ENCODE measurements around the gene SMG7.

SMG7 gene

DNA sequence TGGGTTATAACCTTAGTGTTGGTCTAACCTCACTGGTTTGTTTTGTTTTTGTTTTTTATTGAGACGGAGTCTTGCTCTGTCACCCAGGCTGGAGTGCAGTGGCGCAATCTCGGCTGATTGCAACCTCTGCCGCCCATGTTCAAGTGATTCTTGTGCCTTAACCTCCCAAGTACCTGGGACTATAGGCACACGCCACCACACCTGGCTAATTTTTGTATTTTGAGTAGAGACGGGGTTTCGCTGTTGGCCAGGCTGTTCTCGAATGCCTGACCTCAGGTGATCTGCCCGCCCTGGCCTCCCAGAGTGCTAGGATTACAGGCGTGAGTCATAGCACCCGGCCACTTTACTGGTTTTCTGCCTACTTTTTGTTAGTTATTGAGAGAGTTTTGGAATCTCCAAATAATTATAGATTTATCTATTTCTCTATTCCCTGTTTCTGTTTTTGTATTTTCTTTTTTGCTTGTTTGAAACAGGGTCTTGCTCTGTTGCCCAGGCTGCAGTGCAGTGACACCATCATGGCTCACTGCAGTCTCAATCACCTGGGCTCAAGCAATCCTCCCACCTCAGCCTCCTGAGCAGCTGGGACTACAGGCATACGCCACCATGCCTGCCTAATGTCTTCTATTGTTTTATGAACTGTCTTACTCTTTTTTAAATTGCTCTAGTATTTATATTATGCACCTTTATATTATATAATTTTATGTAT is 21.4 kb downstream of the SMG7 start:
- Histone ChIP-seq H3K4me3 (ENCODE audit: low read depth, low read length) (no peak overlapping the region), H3K4me1 (no peaks in the 10 kb centered on the region), H3K9me3 (no peaks in the 10 kb centered on the region), H3K36me3 (no peaks in the 10 kb centered on the region), H3K27me3 (no peaks in the 10 kb centered on the region)
- TF ChIP-seq, protein P1, sequence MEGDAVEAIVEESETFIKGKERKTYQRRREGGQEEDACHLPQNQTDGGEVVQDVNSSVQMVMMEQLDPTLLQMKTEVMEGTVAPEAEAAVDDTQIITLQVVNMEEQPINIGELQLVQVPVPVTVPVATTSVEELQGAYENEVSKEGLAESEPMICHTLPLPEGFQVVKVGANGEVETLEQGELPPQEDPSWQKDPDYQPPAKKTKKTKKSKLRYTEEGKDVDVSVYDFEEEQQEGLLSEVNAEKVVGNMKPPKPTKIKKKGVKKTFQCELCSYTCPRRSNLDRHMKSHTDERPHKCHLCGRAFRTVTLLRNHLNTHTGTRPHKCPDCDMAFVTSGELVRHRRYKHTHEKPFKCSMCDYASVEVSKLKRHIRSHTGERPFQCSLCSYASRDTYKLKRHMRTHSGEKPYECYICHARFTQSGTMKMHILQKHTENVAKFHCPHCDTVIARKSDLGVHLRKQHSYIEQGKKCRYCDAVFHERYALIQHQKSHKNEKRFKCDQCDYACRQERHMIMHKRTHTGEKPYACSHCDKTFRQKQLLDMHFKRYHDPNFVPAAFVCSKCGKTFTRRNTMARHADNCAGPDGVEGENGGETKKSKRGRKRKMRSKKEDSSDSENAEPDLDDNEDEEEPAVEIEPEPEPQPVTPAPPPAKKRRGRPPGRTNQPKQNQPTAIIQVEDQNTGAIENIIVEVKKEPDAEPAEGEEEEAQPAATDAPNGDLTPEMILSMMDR (IDR thresholded peaks at IDR 0.05; ENCODE audit: low read depth, low read length), result no peak
- DNase-seq, result no peak

DNA sequence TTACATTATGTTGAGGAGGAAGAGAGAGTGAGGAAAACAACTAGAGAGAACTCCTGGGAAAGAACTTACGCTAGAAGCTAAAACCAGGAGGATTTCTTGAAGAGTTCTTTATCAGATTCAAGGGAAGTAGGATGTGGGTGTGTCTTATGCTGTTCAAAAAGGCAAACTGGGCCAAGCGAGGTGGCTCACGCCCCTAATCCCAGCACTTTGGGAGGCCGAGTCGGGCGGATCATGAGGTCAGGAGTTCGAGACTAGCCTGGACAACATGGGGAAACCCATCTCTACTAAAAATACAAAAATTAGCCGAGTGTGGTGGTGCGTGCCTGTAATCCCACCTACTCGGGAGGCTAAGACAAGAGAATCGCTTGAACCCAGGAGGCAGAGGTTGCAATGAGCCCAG is 23.1 kb downstream of the SMG7 start:
- TF ChIP-seq, protein P1 (IDR thresholded peaks at IDR 0.05; ENCODE audit: low read depth, low read length), result no peak
- H3K4me1 ChIP-seq, result no peaks in the 10 kb centered on the region
- no peaks in the 10 kb centered on the region for H3K27me3 ChIP-seq
- no peak overlapping the region for H3K4me3 ChIP-seq (ENCODE audit: low read depth, low read length)
- H3K9me3 ChIP-seq, result no peaks in the 10 kb centered on the region
- H3K36me3 ChIP-seq, result no peaks in the 10 kb centered on the region
- DNase-seq, result no peak

DNA sequence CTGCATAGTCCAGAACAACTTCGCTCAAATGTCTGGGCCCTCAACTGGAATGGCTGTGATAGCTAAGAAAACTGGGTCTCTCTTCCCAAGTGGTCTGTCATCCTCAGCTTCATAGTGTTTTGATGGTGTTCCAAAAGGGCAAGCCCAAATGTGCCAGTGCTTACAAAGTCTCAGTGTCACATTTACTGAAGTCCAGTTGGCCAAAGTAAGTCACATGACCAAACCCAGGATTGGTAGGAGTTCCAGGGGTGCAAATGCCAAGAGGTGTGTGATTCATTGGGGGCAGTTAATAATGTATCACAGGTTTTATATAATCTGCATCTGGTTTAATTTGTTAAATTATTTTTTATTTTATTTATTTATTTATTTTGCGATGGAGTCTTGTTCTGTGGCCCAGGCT is 24.9 kb downstream of the SMG7 start:
- H3K9me3 ChIP-seq, result no peaks in the 10 kb centered on the region
- H3K4me1 ChIP-seq, result no peaks in the 10 kb centered on the region
- TF ChIP-seq, protein P1 (IDR thresholded peaks at IDR 0.05; ENCODE audit: low read depth, low read length), result no peak
- H3K27me3 ChIP-seq, result no peaks in the 10 kb centered on the region
- H3K36me3 ChIP-seq, result no peaks in the 10 kb centered on the region
- no peak for DNase-seq
- no peak overlapping the region for H3K4me3 ChIP-seq (ENCODE audit: low read depth, low read length)

DNA sequence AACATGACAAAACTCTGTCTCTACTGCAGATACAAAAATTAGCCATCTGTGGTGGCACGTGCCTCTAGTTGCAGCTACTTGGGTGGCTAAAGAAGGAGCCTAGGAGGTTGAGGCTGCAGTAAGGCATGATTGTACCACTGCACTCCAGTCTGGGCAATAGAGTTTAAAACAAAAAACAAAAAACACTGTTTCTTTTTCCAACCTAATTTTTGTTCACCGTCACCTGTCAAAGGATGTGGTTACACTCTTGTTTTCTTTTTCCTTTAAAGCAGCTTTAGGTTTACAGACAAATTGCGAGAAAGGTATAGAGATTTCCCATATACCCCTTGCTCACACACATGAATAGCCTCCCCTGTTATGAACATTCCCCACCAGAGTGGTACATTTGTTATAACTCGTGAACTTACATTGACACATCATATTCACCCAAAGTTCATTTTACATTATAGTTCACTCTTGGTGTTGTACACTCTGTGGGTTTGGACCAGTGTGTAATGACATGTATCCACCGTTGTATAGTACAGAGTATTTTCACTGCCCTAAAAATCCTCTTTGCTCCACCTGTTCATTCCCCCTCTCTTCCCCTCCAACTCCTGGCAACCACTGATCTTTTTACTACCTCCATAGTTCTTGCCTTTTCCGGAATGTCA is 26.2 kb downstream of the SMG7 start:
- Histone ChIP-seq H3K27me3 (no peaks in the 10 kb centered on the region), H3K9me3 (no peaks in the 10 kb centered on the region), H3K4me3 (ENCODE audit: low read depth, low read length) (no peak overlapping the region), H3K36me3 (no peaks in the 10 kb centered on the region), H3K4me1 (no peaks in the 10 kb centered on the region)
- no peak for DNase-seq
- TF ChIP-seq, protein P1 (IDR thresholded peaks at IDR 0.05; ENCODE audit: low read depth, low read length), result no peak

DNA sequence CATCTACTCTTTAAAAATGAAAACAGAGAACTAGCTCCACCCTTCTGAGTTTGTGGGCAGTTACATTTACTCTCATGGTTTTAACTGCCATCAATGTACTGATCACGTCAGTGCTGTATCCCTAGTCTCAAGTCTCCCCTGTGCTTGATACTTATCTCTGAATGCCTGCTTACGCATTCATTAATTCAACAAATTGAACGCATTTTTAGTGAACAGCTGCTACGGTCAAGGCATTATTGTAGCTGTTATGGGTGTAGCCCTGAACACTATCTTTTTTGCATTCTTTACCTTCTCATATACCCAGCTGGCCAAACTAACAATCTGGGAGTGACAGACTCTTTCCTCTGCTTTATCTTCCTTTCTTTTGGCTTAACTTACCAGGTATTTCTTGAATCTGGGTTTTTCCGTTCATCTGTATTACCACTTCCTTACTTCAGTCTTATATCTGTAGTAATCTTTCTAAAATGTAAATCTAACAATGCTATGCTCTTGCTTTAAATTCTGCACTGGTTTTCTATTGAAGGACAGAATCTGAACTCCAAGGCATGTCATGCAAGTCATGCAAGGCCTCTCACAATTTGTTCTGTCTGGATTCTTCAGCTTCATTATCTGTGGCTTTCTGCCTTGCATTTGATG is 33.3 kb downstream of the SMG7 start:
- no peaks in the 10 kb centered on the region for H3K36me3 ChIP-seq

More for the DNA sequence above, 33.3 kb downstream of the SMG7 start:
- Histone ChIP-seq H3K9me3 (no peaks in the 10 kb centered on the region), H3K4me3 (ENCODE audit: low read depth, low read length) (no peak overlapping the region), H3K4me1 (peaks cover 17% of the 10 kb centered on the region), H3K27me3 (no peaks in the 10 kb centered on the region)
- TF ChIP-seq, protein P1 (IDR thresholded peaks at IDR 0.05; ENCODE audit: low read depth, low read length), result no peak
- no peak for DNase-seq
